Osteoblast (primary cell): ENCODE results near the gene GPR158. TPM values are rescaled to one million over a fixed set of nuclear protein-coding genes. Genes with fewer than 3 reads are reported as not detected.
"Not testable (repeated sequence)": the region's sequence is repeated elsewhere in the genome, so short reads cannot be mapped to it uniquely, and the experiment has no call there.

Experiments
- DNase-seq: peaks from one replicate; pipeline ENCODE4 v3.0.0; 2011; ENCODE audit warnings: low spot score, mixed read lengths; ENCODE audit not compliant: insufficient read length; ENCODE audit errors: missing footprints
- H2AFZ ChIP-seq: 2 replicates; pipeline ENCODE4 v1.6.0; 2011; ENCODE audit warnings: mild to moderate bottlenecking, low read length
- H3K27ac ChIP-seq: 2 replicates; pipeline ENCODE4 v1.5.1; 2011; ENCODE audit warnings: mild to moderate bottlenecking, low read depth, low read length, moderate library complexity
- H3K27me3 ChIP-seq: 2 replicates; pipeline ENCODE4 v1.6.0; 2012; ENCODE audit warnings: mild to moderate bottlenecking, control low read depth, inconsistent platforms, low read length, moderate library complexity; ENCODE audit not compliant: insufficient read depth
- H3K36me3 ChIP-seq: 2 replicates; pipeline ENCODE4 v1.5.1; 2011; ENCODE audit warnings: mild to moderate bottlenecking, low read length, control low read depth, moderate library complexity; ENCODE audit not compliant: insufficient read depth
- H3K4me1 ChIP-seq: 2 replicates; pipeline ENCODE4 v1.5.1; 2011; ENCODE audit warnings: mild to moderate bottlenecking, low read length, control low read depth, moderate library complexity; ENCODE audit not compliant: insufficient read depth
- H3K4me2 ChIP-seq: 2 replicates; pipeline ENCODE4 v1.6.0; 2011; ENCODE audit warnings: mild to moderate bottlenecking, low read length; ENCODE audit not compliant: insufficient read depth
- H3K4me3 ChIP-seq: fragments of 200-600 bp; sonication (generic); 3 replicates; pipeline ENCODE4 v1.5.1; 2012; ENCODE audit warnings: mild to moderate bottlenecking, low read length, inconsistent platforms; ENCODE audit not compliant: insufficient read depth
- H3K79me2 ChIP-seq: 2 replicates; pipeline ENCODE4 v1.6.0; 2012; ENCODE audit warnings: mild to moderate bottlenecking, low read length, control low read depth, inconsistent platforms; ENCODE audit not compliant: insufficient read depth
- H3K9me3 ChIP-seq: 2 replicates; pipeline ENCODE4 v1.5.1; 2011; ENCODE audit warnings: low read depth, low read length, control low read depth
- H4K20me1 ChIP-seq: 2 replicates; pipeline ENCODE4 v1.6.0; 2012; ENCODE audit warnings: mild to moderate bottlenecking, low read length, control low read depth; ENCODE audit not compliant: insufficient read depth
- total RNA-seq: library from RNA; depleted of rRNA; stranded (reverse); fragments of >200 nt; gene quantifications from 2 replicates; pipeline ENCODE4 v1.2.3, GENCODE V29; 2012
- TF ChIP-seq, protein P1 (sequence below): IDR thresholded peaks from 2 replicates; pipeline ENCODE4 v1.5.1; 2011; ENCODE audit warnings: mild to moderate bottlenecking, low read depth, low read length, moderate library complexity; ENCODE audit errors: extremely low read depth

GPR158 gene
- total RNA-seq, 1 donor: under 0.01 TPM

GRCh38 chr10:25356609-25357008 is 181.8 kb downstream of the GPR158 start:
- H3K4me1 ChIP-seq: no peaks in the 10 kb centered on the region
- no peak overlapping the region for H3K27ac ChIP-seq
- H3K36me3 ChIP-seq: no peaks in the 10 kb centered on the region
- no peaks in the 10 kb centered on the region for H3K27me3 ChIP-seq
- H3K79me2 ChIP-seq: no peaks in the 10 kb centered on the region
- TF ChIP-seq, protein P1, sequence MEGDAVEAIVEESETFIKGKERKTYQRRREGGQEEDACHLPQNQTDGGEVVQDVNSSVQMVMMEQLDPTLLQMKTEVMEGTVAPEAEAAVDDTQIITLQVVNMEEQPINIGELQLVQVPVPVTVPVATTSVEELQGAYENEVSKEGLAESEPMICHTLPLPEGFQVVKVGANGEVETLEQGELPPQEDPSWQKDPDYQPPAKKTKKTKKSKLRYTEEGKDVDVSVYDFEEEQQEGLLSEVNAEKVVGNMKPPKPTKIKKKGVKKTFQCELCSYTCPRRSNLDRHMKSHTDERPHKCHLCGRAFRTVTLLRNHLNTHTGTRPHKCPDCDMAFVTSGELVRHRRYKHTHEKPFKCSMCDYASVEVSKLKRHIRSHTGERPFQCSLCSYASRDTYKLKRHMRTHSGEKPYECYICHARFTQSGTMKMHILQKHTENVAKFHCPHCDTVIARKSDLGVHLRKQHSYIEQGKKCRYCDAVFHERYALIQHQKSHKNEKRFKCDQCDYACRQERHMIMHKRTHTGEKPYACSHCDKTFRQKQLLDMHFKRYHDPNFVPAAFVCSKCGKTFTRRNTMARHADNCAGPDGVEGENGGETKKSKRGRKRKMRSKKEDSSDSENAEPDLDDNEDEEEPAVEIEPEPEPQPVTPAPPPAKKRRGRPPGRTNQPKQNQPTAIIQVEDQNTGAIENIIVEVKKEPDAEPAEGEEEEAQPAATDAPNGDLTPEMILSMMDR: no peak
- no peaks in the 10 kb centered on the region for H3K9me3 ChIP-seq
- H2AFZ ChIP-seq: no peak overlapping the region
- no peak overlapping the region for H3K4me2 ChIP-seq
- no peak for DNase-seq
- no peak overlapping the region for H3K4me3 ChIP-seq
- H4K20me1 ChIP-seq: no peaks in the 10 kb centered on the region

GRCh38 chr10:25357269-25357668 is 182.5 kb downstream of the GPR158 start:
- Histone ChIP-seq H3K4me3 (no peak overlapping the region), H3K79me2 (no peaks in the 10 kb centered on the region)
- TF ChIP-seq, protein P1: no peak

DNA sequence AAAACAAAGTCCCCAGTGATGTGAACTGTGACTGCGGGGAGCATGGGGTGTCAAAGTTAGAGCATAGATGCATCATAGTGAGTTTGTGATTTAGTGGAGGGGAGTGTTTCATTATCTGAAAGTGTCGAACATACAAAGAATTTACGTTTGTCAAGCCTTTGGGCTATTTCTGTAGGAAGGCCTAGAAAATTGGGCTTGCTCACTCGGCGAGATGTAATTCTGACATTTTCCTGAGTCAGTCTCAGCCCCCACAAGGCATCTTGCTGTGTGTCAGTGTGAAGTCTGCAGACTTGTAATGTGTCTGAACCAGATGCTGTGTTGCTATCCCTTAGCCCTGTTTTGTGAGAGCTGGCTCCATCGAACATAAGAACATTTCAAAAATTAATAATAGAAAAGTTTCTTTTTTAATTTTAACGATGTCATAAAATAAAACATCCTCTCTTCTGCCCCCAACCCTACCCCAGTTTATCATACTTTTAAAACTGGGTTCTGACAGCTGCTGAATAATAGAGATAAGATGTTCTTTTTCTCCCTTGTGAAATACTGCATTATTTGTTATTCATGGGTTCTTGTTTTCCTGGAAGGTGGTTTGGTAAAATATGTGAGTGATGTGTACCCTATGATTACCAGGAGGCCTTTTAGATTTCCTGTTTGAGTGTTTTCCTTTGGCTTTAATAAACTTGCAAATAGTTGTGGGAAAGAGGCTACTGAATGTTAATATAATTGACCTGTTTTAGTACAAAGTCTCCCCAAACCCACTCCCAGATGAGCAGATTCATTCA is 207.4 kb downstream of the GPR158 start:
- H3K27me3 ChIP-seq: no peaks in the 10 kb centered on the region
- H3K9me3 ChIP-seq: no peaks in the 10 kb centered on the region
- TF ChIP-seq, protein P1: no peak
- no peak overlapping the region for H3K4me2 ChIP-seq
- no peaks in the 10 kb centered on the region for H3K4me1 ChIP-seq
- H2AFZ ChIP-seq: no peak overlapping the region
- H3K79me2 ChIP-seq: no peaks in the 10 kb centered on the region
- no peak overlapping the region for H3K27ac ChIP-seq
- H3K4me3 ChIP-seq: no peak overlapping the region
- no peaks in the 10 kb centered on the region for H4K20me1 ChIP-seq
- H3K36me3 ChIP-seq: no peaks in the 10 kb centered on the region
- no peak for DNase-seq

More at GRCh38 chr10:25357269-25357668, 182.5 kb downstream of the GPR158 start:
- no peak overlapping the region for H2AFZ ChIP-seq
- H3K9me3 ChIP-seq: no peaks in the 10 kb centered on the region
- H4K20me1 ChIP-seq: no peaks in the 10 kb centered on the region
- no peaks in the 10 kb centered on the region for H3K36me3 ChIP-seq
- no peak overlapping the region for H3K27ac ChIP-seq
- no peak for DNase-seq
- no peaks in the 10 kb centered on the region for H3K27me3 ChIP-seq
- no peak overlapping the region for H3K4me2 ChIP-seq
- H3K4me1 ChIP-seq: no peaks in the 10 kb centered on the region

GRCh38 chr10:25382901-25383300 is 208.1 kb downstream of the GPR158 start:
- H3K79me2 ChIP-seq, H3K27me3 ChIP-seq, H2AFZ ChIP-seq, H3K4me2 ChIP-seq, H3K4me1 ChIP-seq, H3K36me3 ChIP-seq, H3K9me3 ChIP-seq, H3K4me3 ChIP-seq, DNase-seq, H3K27ac ChIP-seq, H4K20me1 ChIP-seq: not testable (repeated sequence)
